Measurements from ENCODE around the gene TMEM52. TPM values are rescaled to one million over a fixed set of nuclear protein-coding genes. Genes with fewer than 3 reads are reported as not detected.
A peak's percentile ranks its signal among the peaks of the same experiment; 100 is the strongest.

The TMEM52 gene
- total and polyA plus RNA-seq, 9 of the 15 experiments (the other 6 are each of a cell fraction or from before 2014, with no cell fraction given) = 0.37 to 22.5 (median 6.8) TPM

GRCh38 chr1:1906185-1907097 lies 12.6 kb downstream of the TMEM52 start (continued):
- TF ChIP-seq NCOA1 (IDR thresholded peaks at IDR 0.05; ENCODE audit: low read depth) = no peak
- TF ChIP-seq CHD1 (IDR thresholded peaks at IDR 0.05; ENCODE audit: low read length) = no peak
- no peak for TF ChIP-seq KDM1A (IDR thresholded peaks at IDR 0.05)
- no peak for TF ChIP-seq ZNF717 (CRISPR knock-in tag; IDR thresholded peaks at IDR 0.05)
- no peak for TF ChIP-seq MCM7 (IDR thresholded peaks at IDR 0.05)
- TF ChIP-seq E2F6 (IDR thresholded peaks at IDR 0.05; ENCODE audit: borderline replicate concordance in 1 of 2, extremely low read depth in 1 of 2, insufficient read depth in 1 of 2, insufficient read length in 1 of 2, low read depth in 1 of 2, low read length in 1 of 2, poor library complexity in 1 of 2, severe bottlenecking in 1 of 2) = peak; percentile 19 to 42
- TF ChIP-seq PATZ1 (CRISPR knock-in tag; IDR thresholded peaks at IDR 0.05; ENCODE audit: borderline replicate concordance) = no peak
- TF ChIP-seq PHTF2 (CRISPR knock-in tag; IDR thresholded peaks at IDR 0.05) = no peak
- no peak for TF ChIP-seq ELK3 (CRISPR knock-in tag; IDR thresholded peaks at IDR 0.05)
- TF ChIP-seq ZNF695 (CRISPR knock-in tag; IDR thresholded peaks at IDR 0.05) = no peak
- TF ChIP-seq RBM17 (IDR thresholded peaks at IDR 0.05; ENCODE audit: borderline replicate concordance, low read depth, low read length) = no peak
- no peak for TF ChIP-seq ZNF232 (CRISPR knock-in tag; IDR thresholded peaks at IDR 0.05)
- TF ChIP-seq PCBP2 (IDR thresholded peaks at IDR 0.05; ENCODE audit: low read depth, low read length, poor library complexity, severe bottlenecking) = no peak
- TF ChIP-seq ZNF644 (tag; IDR thresholded peaks at IDR 0.05; ENCODE audit: low read depth) = no peak
- TF ChIP-seq DMBX1 (CRISPR knock-in tag; IDR thresholded peaks at IDR 0.05; ENCODE audit: borderline replicate concordance) = no peak
- TF ChIP-seq SMARCC2 (IDR thresholded peaks at IDR 0.05; ENCODE audit: low read depth) = no peak
- no peak for TF ChIP-seq ZBTB26 (CRISPR knock-in tag; IDR thresholded peaks at IDR 0.05)
- no peak for TF ChIP-seq BACH1 (tag; IDR thresholded peaks at IDR 0.05)
- TF ChIP-seq HIVEP1 (CRISPR knock-in tag; IDR thresholded peaks at IDR 0.05) = no peak
- no peak for TF ChIP-seq ZBTB12 (CRISPR knock-in tag; IDR thresholded peaks at IDR 0.05)
- TF ChIP-seq POLR3G (IDR thresholded peaks at IDR 0.05; ENCODE audit: extremely low read depth, insufficient read length, insufficient replicate concordance) = no peak

Data from K562 (cell line).